Cardiac muscle cell (in vitro differentiated cells and primary cell): Measurements from ENCODE around the gene AP2A1. TPM values are rescaled to one million over a fixed set of nuclear protein-coding genes. Genes with fewer than 3 reads are reported as not detected.
"Not testable (repeated sequence)": the region's sequence is repeated elsewhere in the genome, so short reads cannot be mapped to it uniquely, and the experiment has no call there.

ENCODE experiments used
- DNase-seq, 2 donors: peaks; one replicate each; pipeline versions ENCODE4 v3.0.0 to v3.0.0-alpha.2; 2010 to 2017; ENCODE audit warnings: low read depth in 1 of 2, low spot score in 1 of 2
- H3K27ac ChIP-seq: fragments of 200-600 bp; sonication (generic); 2 replicates; pipeline ENCODE4 v1.5.1; 2016
- H3K27me3 ChIP-seq: fragments of 200-600 bp; sonication (generic); 2 replicates; pipeline ENCODE4 v1.6.0; 2016; ENCODE audit warnings: control low read depth
- H3K36me3 ChIP-seq: fragments of 200-600 bp; sonication (generic); 2 replicates; pipeline ENCODE4 v1.5.1; 2016; ENCODE audit warnings: control low read depth
- H3K4me1 ChIP-seq: fragments of 200-600 bp; sonication (generic); 2 replicates; pipeline ENCODE4 v1.8.1; 2017; ENCODE audit warnings: low read depth, mild to moderate bottlenecking, mixed run types
- H3K4me3 ChIP-seq: fragments of 200-600 bp; sonication (generic); 2 replicates; pipeline ENCODE4 v1.5.1; 2016; ENCODE audit warnings: mild to moderate bottlenecking
- H3K9me3 ChIP-seq: fragments of 200-600 bp; sonication (generic); 2 replicates; pipeline ENCODE4 v1.5.1; 2017; ENCODE audit warnings: low read depth, mild to moderate bottlenecking, control low read depth
- CTCF ChIP-seq: IDR thresholded peaks from 2 replicates; pipeline ENCODE4 v1.5.1; 2012; ENCODE audit warnings: low read depth, mild to moderate bottlenecking, low read length
- polyA plus RNA-seq: library from polyadenylated mRNA; unstranded; fragments of >200 nt; fragmentation: Nextera tagmentation; extraction: Ambion mirVana; gene quantifications from 2 replicates; pipeline ENCODE4 v1.2.1, GENCODE V29; 2016
- total RNA-seq: library from RNA; depleted of rRNA; stranded (reverse); fragments of >200 nt; gene quantifications from 2 replicates; pipeline ENCODE4 v1.2.3, GENCODE V29; 2016

The AP2A1 gene
- 152 and 153 TPM in 2 replicates for total RNA-seq
- 64.2 and 78.0 TPM in 2 replicates for polyA plus RNA-seq

- peak within 1 kb of the TSS; percentile 95 for H3K4me3 ChIP-seq
- H3K9me3 ChIP-seq, result no peaks in the 10 kb centered on the region
- H3K27me3 ChIP-seq, result no peaks in the 10 kb centered on the region
- no peak for TF ChIP-seq CTCF
- peaks cover 11% of the 10 kb centered on the region for H3K4me1 ChIP-seq
- DNase-seq, result no peak
- H3K27ac ChIP-seq, result peak within 1 kb of the TSS; percentile 98
- H3K36me3 ChIP-seq, result no peaks in the 10 kb centered on the region
Observed at GRCh38 chr19:49766930-49767299, at the start of gene AP2A1. TSS of gene AP2A1 (plus strand) at chr19:49767001. CDS start at chr19:49767134, 133 bp downstream.

GRCh38 chr19:49718511-49718910, 48.3 kb upstream of the AP2A1 start:
- H3K4me3 ChIP-seq, result no peak overlapping the region
- no peaks in the 10 kb centered on the region for H3K4me1 ChIP-seq
- H3K36me3 ChIP-seq, result no peaks in the 10 kb centered on the region
- H3K27ac ChIP-seq, result no peak overlapping the region
- H3K9me3 ChIP-seq, result no peaks in the 10 kb centered on the region
- peak in 1 of 2 donors; percentile 71 for DNase-seq
- TF ChIP-seq CTCF, result no peak
- H3K27me3 ChIP-seq, result no peaks in the 10 kb centered on the region

GRCh38 chr19:49718991-49719390, 47.8 kb upstream of the AP2A1 start:
- no peaks in the 10 kb centered on the region for H3K9me3 ChIP-seq

GRCh38 chr19:49719420-49719819, 47.4 kb upstream of the AP2A1 start:
- not testable (repeated sequence) for H3K4me3 ChIP-seq, H3K27me3 ChIP-seq, H3K4me1 ChIP-seq, H3K27ac ChIP-seq, H3K36me3 ChIP-seq, DNase-seq, H3K9me3 ChIP-seq

More at GRCh38 chr19:49718991-49719390, 47.8 kb upstream of the AP2A1 start:
- no peaks in the 10 kb centered on the region for H3K27me3 ChIP-seq
- DNase-seq, result no peak
- no peaks in the 10 kb centered on the region for H3K36me3 ChIP-seq
- no peaks in the 10 kb centered on the region for H3K4me1 ChIP-seq
- H3K27ac ChIP-seq, result no peak overlapping the region
- no peak overlapping the region for H3K4me3 ChIP-seq
- TF ChIP-seq CTCF, result no peak

GRCh38 chr19:49727217-49728030, 39.4 kb upstream of the AP2A1 start:
- Histone ChIP-seq H3K27me3 (no peaks in the 10 kb centered on the region), H3K36me3 (no peaks in the 10 kb centered on the region), H3K4me3 (no peak overlapping the region), H3K27ac (no peak overlapping the region), H3K9me3 (no peaks in the 10 kb centered on the region), H3K4me1 (no peaks in the 10 kb centered on the region)
- DNase-seq, result peak in 1 of 2 donors; percentile 80
- TF ChIP-seq CTCF, result no peak

- no peak for TF ChIP-seq CTCF
- Histone ChIP-seq H3K4me3 (no peak overlapping the region), H3K27me3 (no peaks in the 10 kb centered on the region), H3K9me3 (no peaks in the 10 kb centered on the region), H3K27ac (no peak overlapping the region), H3K36me3 (no peaks in the 10 kb centered on the region), H3K4me1 (no peaks in the 10 kb centered on the region)
- no peak for DNase-seq
Observed at GRCh38 chr19:49730166-49730565, 36.6 kb upstream of the AP2A1 start.
